Measurements from ENCODE around the gene TBCA.
"Not testable (repeated sequence)": the region's sequence is repeated elsewhere in the genome, so short reads cannot be mapped to it uniquely, and the experiment has no call there.

The TBCA gene

DNA sequence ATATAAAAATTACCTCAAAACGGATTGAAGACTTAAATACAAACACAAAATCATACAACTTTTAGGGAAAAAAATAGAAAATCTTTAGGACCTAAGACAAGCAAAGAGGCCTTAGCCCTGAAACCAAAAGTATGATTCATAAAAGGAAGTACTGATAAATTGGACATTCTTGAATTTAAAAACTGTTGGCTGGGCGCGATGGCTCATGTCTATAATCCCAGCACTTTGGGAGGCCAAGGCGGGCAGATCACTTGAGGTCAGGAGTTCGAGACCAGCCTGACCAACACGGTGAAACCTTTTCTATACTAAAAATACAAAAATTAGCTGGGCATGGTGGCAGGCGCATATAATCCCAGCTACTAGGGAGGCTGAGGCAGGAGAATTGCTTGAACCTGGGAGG lies 76.6 kb downstream of the TBCA start:
- not testable (repeated sequence) for DNase-seq

DNA sequence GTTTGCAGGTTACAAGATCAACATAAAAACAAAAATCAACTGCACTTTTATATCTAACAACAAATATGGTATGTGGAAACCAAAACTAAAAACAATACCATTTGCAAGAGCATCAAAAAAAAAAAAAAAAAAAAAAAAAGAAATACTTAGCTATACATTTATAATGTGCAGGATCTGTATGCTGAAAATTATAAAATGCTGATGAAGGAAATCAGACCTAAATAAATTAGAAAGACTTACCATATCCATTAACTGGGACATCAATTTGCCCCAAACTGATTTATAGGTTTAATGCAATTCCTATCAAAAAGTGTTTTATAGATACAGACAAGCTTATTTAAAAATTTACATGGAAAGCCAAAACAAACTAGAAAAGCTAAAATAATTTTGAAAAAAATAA lies 77.2 kb downstream of the TBCA start:
- DNase-seq = no peak

DNA sequence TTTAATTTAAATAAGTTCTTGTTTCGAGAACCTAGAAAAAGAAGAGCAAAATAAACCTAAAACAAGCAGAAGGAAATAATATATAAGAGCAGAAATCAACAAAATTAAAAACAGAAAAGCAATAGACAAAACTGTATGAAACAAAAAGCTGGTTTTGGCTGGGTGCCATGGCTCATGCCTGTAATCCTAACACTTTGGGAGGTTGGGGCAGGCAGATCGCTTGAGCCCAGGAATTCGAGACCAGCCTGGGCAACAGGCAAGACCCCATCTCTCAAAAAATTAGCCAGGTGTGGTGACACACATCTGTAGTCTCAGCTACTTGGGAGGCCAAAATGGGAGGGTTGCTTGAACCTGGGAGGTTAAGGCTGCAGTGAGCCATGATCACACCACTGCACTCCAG lies 78.4 kb downstream of the TBCA start:
- no peak for DNase-seq

DNA sequence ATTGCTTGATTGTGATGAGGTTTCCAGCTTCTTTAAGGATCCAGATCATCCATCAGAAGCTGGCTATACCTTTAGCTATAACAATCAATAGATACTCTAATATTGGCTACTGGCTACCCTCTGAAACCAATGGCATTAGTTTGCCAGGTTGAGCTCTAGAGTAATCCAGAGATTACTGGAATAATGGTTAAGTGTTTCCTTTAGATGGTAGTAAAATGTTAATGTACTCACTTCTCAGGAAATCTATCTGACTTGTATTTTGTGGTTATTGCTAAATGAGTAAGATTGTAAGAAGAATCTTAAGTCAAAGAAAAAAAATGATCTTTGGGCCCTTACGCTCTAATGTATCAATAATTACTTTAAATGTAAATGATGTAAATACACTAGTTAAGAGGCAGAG lies 80.0 kb downstream of the TBCA start:
- DNase-seq = no peak

DNA sequence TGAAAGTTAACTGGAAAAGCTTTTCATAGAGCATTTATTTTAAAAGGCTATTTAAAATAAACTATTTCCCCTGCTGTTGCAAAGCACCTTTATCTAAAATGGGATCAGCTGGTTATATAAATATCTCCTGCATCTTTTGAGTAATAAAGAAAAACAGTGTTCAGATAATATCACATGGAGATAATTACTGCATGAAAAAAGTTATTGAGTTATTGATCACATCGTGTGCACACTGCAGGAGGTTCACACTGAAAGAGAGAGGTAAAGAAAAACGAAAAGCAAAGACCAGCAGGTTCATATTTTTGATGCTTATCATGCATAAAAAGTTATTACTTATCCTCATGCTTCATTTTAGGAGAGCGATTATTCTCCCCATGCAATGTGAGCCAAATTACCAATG lies 82.2 kb downstream of the TBCA start:
- no peak for DNase-seq

DNA sequence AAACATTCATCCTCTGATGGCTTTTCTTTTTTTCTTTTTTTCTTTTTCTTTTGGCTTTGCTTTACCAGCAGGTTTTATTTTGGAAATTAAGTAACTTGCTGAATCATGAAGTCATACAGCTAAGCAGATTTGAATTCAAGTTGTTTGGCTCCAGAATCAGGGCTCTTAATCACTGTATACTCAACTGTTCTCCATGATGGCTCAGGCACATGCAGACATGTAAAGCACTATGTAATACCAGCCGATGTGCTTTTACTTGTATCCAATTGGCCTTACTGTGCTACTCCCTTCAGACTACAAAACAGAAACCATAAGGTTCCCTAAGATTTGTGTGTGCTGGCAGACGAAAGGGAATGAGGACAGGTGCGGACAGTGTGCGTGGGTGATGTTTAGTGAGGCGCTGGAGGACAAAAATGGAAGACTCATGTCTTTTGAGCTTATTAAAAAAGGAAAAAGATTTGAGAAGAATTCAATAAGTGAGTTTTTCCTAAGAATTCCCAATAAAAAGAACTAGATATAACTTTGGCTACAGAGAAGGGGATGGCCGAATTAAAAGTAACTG lies 92.9 kb downstream of the TBCA start:
- DNase-seq = no peak

DNA sequence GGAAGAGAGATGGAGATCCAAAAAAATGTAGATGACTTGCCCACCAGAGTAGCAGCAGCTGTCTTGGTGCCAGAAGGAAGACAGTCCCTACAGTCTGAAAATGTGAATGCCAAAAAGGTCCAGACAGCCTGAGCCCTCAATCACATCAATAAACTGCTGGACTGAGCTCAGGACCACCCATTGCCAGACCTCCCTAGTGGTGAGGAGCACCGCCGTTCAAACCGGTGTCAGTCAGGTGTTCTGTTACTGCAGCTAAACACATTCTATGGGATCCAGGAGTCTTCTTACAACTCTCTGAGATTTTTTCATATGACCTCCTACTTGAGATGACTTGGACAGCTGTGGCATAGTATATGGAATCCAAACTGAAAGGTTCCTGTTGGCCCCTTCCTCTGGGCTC lies 105.6 kb downstream of the TBCA start:
- DNase-seq = no peak

DNA sequence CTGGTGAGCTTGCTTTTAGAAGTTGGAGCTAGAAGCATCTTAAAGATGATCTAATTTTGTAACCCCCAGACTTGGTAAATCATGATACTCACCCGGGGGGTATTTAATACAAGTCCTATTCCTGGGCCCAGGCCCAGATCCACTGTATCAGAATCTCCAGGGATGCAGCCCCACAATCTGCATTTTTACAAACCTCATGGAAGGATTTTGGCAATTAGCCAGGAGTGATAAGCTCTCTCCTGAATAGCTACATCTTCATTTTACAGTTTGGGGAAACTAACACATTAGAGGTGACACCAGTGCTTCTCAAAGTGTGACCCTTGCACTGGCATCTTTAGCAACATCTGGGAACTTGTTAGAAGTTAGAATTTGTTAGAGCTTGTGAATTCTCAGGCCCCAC lies 106.5 kb downstream of the TBCA start:
- no peak for DNase-seq

DNA sequence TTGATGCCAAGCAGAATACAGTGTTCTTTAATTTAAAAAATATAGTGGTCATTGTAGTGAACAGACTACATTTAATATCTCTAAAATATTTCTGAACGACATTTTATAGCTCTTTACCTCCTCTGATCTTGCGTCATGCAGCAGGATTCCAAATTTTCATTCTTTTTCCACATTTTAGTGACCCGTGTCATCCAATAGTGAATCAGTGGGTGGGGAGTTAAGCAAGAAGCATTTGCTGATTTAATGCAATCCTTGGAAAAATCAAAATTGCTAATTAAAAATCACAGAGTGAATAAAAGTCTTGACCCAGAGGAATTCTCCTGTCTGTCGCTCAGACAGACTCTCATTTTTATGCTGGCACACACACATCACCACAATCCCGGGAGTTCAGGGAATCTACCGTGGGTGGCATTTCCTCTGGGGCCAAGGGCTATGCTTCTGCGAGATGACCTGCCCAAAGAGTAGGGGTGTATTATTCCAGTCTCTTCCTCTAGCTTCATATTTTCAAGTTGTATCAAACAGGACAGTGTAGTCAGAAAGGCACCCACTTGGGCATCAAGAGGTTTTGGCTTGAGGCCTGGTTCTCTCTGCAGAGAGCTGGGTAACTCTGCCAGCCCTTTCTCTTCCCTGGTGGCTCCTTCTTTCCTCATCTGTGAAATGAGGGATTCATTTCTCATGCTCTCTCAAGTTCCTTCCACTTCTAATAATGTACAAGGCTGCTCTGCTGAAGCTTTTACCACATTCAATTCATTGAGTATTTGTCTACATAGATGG lies 112.9 kb downstream of the TBCA start:
- no peak for DNase-seq

DNA sequence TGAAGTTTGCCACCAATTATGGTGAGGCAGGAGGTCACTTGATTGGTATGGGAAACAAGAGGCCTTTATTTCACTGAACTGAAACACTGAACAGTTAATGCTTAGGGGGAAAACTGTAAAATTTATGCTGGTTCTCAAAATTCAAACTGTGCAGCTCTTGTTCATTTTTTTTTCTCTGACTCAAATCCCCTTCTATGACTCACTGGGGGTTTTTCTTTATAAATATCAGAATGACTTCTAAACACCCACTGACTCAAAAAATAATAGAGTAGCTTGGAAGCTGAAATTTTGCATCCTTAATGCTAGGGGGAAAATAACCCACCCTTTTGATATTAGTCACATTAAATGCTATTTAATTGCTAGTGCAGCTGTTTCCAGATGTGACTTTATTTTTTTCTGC lies 113.5 kb downstream of the TBCA start:
- DNase-seq = no peak

DNA sequence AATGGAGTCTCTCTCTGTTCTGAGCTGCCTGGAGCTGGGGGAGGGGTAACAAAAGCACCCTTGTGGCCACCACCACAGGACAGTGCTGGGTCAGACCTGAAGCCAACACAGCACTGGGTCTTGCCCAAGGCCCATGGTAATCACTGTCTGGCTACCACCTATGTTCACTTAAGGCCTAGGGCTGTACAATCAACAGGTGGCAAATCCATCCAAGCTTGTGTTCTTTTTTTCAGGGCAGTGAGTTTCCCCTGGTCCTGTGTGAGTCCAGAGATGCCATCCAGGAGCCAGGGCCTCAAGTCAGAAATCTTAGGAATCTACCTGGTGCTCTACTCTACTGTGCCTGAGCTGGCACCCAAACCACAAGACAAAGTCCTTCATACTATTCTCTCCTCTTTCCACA lies 117.5 kb downstream of the TBCA start:
- no peak for DNase-seq

DNA sequence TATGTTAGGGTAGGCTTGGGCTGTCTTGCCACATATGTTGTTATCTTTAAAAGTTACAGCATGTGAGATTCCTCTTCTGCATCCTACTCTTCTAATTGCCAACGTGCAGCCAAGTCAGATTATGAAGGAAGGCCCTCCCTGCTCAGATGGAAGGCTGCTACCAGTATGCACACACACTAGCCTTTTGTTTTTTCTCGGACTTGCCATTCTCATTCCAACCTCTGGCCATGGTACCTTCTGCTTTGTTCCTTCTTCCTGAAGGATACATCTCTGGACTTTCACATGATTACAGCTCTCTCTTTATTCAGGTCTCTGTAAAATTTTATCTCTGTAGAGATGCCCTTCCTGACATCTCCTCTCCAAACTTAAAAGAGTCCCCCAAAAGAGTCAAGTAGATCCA lies 124.8 kb downstream of the TBCA start:
- no peak for DNase-seq

DNA sequence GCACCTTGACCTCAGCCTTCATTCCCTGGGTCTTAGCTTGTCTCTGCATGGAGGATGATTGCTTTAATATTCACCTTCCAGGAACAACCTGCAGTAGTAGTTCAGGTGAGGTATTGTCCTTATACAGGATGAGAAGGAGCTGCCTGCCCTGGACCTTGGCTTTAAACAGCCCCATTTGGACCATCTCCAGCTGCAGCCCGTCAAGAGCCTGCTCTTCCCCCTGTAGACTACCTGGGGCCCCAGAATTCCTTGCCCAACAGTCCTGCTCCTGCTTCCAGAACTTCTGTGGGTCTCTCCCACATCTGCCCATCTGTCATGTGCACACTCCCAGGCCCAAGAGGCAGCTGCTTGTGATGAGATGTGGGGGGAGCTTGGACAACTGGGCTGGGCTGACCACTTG lies 125.5 kb downstream of the TBCA start:
- DNase-seq = no peak

DNA sequence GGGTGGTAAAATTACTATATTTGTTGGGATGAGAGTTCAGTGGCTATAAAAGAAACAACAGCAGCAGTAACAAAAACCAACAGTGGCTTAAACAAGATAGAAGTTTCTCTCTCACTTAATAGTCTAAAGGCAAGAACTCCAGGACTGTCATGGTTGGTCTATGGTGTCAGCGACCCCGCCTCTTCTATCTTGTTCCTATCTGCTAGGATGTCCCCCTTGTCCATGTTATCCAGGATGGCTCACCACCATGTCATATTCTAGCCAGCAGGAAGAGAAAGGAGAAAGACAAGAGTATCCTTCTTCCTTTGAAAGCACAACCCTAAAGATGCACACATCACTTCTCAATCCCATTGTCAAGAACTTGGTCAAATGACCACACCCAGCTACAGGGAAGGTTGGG lies 126.4 kb downstream of the TBCA start:
- DNase-seq = no peak

DNA sequence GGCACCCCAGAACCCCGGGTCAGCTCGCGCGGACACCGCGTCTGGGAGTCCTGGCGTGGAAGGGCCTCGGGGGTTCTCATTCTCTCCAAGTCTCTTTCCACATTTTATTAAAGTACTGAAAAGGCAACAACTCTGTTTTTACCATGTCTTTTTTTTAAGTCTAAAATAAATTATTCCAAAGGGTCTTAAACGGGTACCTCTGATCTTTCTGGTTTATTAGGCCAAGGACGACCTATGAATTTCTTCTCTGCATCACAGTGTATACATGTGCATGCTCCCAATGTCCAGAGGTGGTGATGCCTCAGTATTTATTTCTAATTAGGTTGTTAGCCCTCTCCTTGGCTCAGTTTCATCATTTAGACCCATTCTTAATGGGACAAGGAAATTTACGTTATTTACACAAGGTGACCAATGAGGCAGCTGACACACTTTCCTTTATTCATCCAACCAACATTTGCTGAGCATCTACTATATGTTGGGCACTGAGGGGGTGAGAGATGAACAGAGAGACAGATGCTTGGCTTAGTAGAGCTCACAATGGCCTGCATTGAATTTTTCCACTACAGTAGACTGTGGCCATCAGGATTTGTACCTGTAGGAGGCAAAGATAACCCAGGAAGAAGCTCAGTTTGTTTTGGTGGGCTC lies 130.0 kb downstream of the TBCA start:
- no peak for DNase-seq

DNA sequence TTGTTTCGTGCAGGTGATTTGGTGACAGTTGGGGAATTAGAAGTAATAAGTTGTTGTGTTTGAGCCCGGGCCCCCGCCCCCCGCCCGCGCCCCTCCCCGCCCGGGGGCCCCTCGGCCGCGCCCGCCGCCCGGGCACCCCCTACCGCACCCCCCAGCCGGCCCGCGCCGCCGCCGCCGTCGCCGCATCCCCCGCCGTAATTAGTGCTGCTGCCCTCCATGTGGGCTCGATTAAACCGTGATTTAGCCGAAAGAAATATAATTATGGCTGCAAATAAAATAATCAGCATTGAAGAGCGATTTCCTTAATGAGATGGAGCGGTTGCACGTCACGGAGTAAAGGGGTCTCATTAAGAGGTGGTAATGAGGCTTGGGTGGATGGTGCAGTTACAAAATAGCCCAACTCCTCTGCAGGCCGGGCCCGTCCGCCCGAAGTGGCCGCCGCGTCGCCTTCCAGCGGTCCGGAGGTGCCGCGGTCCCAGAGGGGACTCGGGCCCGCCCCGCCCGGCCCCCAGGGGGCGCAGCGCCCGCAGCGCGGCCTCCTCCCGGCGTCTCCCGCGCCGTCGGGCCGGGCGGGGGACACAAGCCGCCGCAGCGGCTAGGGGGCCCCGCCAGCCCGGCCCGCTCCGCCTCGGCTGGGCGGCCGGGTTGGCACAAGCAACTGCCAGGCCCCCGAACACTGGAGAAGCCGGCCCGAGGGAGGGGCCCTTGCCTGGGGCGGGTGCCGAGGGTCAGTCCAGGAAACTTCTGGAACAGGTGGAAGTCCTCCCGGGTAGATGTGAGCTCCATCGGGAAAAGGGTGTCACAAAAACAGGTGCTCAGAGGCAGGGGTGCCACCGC lies 130.8 kb downstream of the TBCA start:
- no peak for DNase-seq

DNA sequence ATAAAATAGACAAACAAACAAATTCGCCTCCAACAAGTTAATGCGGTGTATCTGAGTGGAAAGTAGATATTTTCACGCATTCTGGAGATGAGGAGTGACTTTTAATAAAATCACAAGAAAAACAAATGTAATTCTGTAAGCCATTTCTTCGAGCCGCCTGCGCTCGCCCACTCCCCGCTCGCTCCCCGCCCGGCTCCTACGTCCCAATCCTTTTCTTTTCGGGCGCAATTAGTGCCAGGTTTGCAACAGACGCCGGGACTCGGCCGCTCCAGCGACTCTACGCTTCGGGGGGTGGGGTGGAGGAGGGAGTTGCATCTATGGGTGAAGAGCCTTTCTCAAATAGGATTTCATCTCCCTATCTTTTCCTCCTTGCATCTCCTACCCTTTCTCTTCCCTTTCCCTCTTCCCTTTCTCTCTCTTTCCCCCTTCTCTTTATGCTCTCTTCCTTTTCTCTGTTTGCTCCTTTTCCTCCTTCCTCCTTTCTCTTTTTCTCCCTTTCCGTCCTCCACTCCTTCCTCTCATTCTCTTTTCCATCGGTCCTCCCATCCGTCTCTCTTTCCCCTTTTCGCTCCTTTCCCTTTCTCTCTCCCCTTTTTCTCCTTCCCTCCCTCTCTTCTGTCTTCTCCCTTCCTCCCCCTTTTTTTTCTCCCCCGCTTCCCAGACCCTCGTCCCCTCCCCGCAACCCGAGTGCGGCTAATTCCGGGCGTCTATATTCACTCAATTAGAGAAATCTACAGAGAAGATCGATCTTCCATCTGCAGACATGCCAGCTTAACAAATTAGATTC lies 131.6 kb downstream of the TBCA start:
- DNase-seq = no peak

DNA sequence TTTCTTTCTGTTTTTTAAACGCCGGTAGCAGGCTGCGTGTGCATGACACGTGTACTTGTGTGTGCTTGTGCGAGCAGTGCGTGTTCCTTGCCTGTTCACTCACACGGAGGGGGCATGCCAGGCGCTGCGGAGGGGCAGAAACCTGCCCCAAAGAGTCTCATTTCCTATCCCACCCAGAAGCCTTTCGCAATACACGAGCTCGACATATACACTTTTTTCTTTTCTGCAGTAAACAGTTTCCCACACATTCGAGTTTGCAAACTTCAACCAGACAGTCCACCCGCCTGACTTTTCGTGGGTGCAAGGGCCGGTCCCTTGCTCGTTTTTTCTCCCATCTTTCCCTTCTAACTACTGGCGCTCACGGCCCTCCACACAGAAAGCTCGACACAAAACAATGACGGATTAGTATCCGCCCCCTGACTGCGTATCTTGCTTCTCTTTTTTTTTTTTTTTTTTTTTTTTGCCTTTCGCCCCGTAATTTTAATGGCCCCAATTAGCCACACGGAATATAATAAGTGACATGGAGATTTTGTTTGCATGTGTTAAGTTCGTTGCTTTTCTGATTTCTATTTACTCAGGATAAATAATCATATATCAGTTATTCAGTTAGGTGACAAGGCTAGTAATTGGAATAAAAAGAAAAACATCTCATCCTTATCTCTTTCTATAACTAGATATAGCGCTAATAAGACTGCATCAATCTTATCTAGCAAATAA lies 132.3 kb downstream of the TBCA start:
- DNase-seq = no peak

DNA sequence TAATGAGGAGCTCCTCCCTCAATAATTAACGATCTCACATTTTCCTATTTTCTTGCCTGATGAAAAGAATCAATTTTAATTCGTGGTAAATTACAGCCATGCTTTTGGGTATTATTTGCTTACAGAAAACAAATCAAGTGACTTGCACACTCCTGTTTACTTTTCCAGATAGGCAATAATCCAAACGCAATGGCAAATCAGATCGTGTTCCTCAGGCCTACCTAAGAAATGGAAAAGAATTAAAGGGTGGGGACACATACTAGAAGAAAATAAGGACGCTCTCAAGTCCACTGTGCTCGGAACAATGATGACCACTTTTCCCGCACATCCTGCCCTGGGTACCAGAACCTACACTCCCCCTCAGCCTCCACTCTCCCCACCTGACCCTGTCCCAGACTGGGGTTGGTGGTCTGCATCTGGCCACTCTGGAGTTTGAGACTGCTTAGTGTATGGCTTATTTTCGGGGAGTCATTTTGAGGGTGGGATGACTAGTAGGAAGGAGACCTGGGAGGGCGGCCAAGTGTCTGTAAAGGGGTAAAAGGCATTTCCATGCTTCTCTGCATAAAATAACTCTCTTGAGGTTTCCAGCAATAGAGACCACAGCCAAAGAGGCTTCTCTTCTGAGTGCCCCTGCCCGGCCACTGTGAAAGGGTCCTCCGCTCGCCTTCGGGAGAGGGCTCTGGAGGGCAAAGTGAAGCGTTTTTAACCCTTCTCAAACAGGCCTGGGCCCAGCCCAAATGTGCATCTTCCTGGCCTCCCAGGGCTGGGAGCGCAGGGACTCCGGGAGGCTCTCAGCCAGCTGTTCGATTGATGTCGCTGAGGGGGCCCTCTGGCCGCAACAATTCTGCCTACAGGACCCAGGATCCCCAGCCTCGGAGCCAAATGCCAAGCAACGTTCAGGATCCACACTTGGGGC lies 133.1 kb downstream of the TBCA start:
- DNase-seq = no peak

DNA sequence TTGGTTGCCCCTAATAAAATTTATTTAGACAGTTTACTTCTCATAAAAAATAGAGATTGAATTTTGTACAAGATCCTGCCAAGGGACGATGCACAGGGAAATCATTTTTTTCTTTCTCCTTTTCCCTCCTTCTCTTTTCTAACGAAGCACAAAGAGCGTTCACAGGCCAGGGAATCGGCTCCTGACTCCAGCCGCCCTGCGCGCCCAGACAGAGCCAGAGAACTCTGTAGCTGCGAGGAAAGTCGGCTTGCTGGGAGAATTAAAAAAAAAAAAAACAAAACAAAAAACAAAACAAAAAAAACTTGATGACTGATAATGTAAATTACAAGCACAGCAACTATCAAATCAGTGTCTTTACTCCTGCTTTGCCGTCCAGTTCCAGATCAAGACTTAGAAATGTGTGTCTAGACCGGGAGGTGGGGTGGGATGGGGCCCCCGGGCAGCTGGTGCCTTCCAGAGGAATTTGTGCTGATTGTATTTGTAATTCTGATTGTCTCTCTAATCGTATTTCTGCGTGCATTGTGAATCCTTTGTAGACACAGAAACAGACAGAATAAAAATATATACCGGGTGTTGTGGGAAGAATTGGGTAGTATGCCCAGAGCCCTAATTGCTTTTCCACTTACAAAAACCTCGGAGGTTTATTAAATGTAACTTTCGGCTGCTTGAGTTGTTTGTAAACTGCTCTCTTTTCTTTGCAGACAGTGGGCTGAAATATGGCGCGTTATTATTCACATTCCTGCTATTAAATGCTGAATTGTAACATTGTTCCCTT lies 134.0 kb downstream of the TBCA start:
- DNase-seq = no peak

Data from NCI-H2081 treated with DMSO at 0.1 percent for 48 hours (cell line).